AML-193 (cell line): ENCODE measurements around the gene UGT2A2.

ENCODE experiments used
- DNase-seq, 2 experiments: peaks; one replicate each; lab custom pipeline; 2025; lab: John Stamatoyannopoulos, UW

UGT2A2 gene

DNA sequence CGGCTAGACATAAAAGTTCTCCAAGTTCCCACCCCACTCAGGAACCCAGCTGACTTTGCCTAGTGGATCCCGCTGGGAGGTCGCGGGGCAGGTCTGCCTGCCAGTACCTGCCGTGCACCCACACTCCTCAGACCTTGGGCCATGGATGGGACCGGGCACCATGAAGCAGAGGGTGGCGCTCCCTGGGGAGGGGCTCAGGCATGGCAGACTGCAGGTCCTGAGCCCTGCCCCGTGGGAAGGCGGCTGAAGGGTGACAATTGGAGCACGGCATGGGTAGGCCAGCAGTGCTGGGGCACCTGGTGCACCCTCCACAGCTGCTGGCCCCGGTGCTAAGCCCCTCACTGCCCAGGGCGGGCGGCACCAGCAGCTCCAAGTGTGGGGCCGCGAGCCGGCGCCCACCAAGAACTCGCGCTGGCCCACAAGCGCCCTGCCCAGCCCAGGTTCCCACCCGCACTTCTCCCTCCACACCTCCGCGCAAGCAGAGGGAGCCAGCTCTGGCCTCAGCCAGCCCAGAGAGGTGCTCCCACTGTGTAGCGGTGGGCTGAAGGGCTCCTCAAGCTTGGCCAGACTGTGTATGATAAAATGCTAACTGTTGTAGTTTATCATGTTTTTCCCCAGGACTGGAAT is 63.1 kb downstream of the UGT2A2 start:
- DNase-seq, result no peak

DNA sequence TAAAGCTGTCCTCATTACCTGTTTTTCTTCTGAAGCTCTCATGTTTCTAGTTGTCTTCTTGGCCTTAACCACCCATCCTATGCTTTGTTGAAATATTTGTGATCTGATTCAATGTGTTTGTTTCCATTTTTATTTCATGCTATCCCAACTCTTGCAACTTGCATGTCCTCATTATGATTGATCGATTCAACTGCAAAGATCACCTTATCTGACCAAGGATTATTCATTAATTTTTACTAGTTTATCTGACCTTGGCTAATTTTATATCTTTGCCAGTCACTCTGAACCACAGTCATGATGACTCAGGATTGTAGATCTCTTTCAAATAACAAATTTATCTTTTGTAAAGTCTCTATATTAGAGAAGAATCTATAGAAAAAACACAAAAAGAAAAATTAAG is 70.7 kb downstream of the UGT2A2 start:
- no peak for DNase-seq

DNA sequence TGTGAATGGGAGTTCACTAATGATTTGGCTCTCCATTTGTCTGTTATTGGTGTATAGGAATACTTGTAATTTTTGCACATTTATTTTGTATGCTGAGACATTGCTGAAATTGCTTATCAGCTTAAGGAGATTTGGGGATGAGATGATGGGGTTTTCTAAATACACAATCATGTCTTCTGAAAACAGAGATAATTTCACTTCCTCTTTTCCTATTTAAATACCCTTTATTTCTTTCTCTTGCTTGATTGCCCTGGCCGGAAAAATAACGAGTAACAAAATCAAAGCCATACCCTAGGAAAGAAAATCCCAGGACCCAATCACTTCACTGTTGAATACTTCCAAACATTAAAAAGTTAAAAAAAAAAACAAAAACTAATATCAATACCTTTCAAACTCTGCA is 76.0 kb downstream of the UGT2A2 start:
- DNase-seq, result no peak

DNA sequence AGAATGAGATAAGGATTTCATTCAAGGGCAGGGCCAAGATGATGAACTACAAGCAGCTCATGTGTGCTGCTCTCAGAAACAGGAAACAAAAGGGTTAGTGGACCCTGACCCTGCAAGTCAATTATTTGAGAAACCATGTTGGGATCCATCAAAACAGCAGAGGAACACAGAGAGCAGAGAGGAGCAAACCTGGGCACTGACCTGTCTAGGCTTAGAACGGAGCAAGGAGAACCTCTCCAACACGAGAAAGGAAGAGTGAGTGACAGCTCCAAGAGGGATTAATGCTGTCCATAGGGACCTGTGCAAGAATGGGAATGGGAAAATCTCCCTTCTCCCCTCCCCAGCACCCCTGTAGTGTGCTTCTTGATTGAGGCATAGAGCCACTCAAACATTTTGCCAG is 89.8 kb downstream of the UGT2A2 start:
- DNase-seq, result no peak

DNA sequence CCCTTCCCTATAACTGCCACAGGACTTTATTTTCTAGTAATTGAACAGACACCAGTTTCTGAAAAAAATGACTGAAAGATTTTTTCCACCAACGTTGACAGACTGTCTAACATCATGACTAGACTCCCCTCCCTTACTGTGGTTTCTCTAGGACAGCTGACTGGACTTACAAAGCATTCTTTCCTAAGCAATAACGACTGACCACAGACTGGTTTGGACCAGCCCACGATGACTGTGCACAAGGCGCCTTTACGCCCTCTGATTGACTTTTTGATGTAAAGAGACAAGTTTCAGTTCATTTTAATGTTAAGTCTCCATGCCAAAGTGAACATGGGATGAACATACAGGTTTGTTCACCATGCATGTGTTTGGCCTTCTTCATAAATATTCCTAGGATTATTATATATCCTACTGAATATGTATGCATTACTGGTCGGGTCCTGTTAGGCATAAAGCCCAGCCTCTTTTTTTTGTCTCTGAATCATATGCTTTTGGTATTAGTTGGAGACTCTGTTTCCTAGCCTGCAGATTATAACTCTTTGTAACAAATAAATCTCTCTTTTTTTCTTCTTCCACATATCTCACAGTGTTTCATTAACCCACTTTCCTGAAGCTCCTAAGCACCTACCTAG is 93.2 kb downstream of the UGT2A2 start:
- DNase-seq, result peak in 1 of 2 experiments; percentile 5
